ENCODE results near the gene GPC1. TPM values are rescaled to one million over a fixed set of nuclear protein-coding genes. Genes with fewer than 3 reads are reported as not detected.
"Not testable (repeated sequence)": the region's sequence is repeated elsewhere in the genome, so short reads cannot be mapped to it uniquely, and the experiment has no call there.

The GPC1 gene, protein sequence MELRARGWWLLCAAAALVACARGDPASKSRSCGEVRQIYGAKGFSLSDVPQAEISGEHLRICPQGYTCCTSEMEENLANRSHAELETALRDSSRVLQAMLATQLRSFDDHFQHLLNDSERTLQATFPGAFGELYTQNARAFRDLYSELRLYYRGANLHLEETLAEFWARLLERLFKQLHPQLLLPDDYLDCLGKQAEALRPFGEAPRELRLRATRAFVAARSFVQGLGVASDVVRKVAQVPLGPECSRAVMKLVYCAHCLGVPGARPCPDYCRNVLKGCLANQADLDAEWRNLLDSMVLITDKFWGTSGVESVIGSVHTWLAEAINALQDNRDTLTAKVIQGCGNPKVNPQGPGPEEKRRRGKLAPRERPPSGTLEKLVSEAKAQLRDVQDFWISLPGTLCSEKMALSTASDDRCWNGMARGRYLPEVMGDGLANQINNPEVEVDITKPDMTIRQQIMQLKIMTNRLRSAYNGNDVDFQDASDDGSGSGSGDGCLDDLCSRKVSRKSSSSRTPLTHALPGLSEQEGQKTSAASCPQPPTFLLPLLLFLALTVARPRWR
- polyA plus RNA-seq (2013, experiment 1 of 4) = 68.4 TPM
- polyA plus RNA-seq (2013, experiment 2 of 4) = 70.8 TPM
- 49.4 TPM for polyA plus RNA-seq (2013, experiment 3 of 4)
- polyA plus RNA-seq (2013, experiment 4 of 4) = 51.5 TPM

DNA sequence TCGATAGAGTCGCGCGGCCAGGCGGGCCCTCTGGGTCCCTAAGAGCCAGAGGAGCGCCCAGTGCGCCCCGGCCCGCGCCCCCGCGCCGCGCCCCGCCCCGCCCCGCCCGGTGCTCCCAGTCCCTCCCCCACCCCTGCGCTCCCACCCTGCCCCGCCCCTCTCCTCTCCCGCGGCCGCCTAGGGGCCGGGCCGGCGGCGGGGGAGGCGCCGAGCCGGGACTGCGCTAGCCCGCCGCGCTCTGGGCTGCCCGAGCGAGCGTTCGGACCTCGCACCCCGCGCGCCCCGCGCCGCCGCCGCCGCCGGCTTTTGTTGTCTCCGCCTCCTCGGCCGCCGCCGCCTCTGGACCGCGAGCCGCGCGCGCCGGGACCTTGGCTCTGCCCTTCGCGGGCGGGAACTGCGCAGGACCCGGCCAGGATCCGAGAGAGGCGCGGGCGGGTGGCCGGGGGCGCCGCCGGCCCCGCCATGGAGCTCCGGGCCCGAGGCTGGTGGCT is at the start of gene GPC1:
GPC1 (plus strand) TSS at position 207 of the 491 bp plus-strand sequence; CDS start at position 463, 256 bp downstream.
- Histone ChIP-seq H3K27me3 (ENCODE audit: control insufficient read depth, insufficient read depth, low read length, poor library complexity, severe bottlenecking) (peaks cover 22% of the 10 kb centered on the region), H3K27ac (ENCODE audit: insufficient read depth, low read depth, low read length, poor library complexity, severe bottlenecking) (no peak within 1 kb of the TSS), H3K9me3 (ENCODE audit: control insufficient read depth, low read length) (no peaks in the 10 kb centered on the region), H3K4me1 (ENCODE audit: control insufficient read depth, insufficient read depth, low read length) (peaks cover 11% of the 10 kb centered on the region), H3K36me3 (ENCODE audit: control insufficient read depth, insufficient read depth, low read length) (no peaks in the 10 kb centered on the region), H3K4me3 (ENCODE audit: insufficient read depth, low read depth, low read length) (peak within 1 kb of the TSS; percentile 69)
- 0 to 1% methylated on average over 75 to 77 of the region's 77 CpGs for WGBS, 2 experiments

DNA sequence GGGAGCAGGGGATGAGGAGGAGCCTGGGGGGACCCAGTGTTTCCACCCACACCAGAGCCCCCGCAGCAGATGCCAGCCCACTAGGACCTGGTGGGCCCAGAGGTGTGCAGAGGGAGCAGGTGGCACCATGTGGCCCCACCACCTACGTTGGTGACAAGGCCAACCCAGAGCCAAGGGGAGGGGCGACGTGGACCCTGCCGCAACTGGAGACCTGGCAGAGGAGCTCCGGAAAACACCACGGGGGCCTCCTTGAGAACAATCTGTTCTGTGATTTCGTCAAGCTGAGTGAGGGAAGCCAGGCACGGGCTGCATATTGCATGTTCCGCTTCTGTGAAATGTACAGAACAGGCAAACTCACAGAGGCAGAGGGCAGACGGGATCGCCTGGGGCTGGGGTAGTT is 49.1 kb upstream of the GPC1 start:
- Histone ChIP-seq H3K27ac (ENCODE audit: insufficient read depth, low read depth, low read length, poor library complexity, severe bottlenecking) (no peak overlapping the region), H3K4me3 (ENCODE audit: insufficient read depth, low read depth, low read length) (no peak overlapping the region), H3K4me1 (ENCODE audit: control insufficient read depth, insufficient read depth, low read length) (no peaks in the 10 kb centered on the region), H3K36me3 (ENCODE audit: control insufficient read depth, insufficient read depth, low read length) (no peaks in the 10 kb centered on the region), H3K27me3 (ENCODE audit: control insufficient read depth, insufficient read depth, low read length, poor library complexity, severe bottlenecking) (no peaks in the 10 kb centered on the region), H3K9me3 (ENCODE audit: control insufficient read depth, low read length) (no peaks in the 10 kb centered on the region)
- WGBS, 2 experiments = 93 to 95% methylated on average over 12 of the region's 12 CpGs

DNA sequence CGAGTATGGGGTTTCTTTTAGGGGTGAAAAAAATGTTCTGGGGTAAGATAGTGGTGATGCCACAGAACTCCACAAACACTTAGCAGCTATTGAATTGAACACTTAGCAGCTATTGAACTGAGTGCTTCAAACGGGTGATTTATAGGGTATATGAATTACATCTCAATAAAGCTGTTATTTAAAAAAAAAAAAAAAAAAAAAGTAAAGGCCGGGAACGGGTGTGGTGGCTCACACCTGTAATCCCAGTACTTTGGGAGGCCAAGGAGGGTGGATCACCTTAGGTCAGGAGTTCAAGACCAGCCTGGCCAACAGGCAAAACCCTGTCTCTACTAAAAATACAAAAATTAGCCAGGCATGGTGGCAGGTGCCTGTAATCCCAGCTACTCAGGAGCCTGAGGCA is 48.7 kb upstream of the GPC1 start:
- H3K9me3 ChIP-seq (ENCODE audit: control insufficient read depth, low read length); H3K4me3 ChIP-seq (ENCODE audit: insufficient read depth, low read depth, low read length); H3K27me3 ChIP-seq (ENCODE audit: control insufficient read depth, insufficient read depth, low read length, poor library complexity, severe bottlenecking); H3K27ac ChIP-seq (ENCODE audit: insufficient read depth, low read depth, low read length, poor library complexity, severe bottlenecking); H3K4me1 ChIP-seq (ENCODE audit: control insufficient read depth, insufficient read depth, low read length); H3K36me3 ChIP-seq (ENCODE audit: control insufficient read depth, insufficient read depth, low read length): not testable (repeated sequence)
- WGBS, 2 experiments = 98% methylated on average over 3 of the region's 4 CpGs

GRCh38 chr2:240387325-240387668 is 48.2 kb upstream of the GPC1 start:
- WGBS, 2 experiments = 93% methylated on average over 9 of the region's 9 CpGs

DNA sequence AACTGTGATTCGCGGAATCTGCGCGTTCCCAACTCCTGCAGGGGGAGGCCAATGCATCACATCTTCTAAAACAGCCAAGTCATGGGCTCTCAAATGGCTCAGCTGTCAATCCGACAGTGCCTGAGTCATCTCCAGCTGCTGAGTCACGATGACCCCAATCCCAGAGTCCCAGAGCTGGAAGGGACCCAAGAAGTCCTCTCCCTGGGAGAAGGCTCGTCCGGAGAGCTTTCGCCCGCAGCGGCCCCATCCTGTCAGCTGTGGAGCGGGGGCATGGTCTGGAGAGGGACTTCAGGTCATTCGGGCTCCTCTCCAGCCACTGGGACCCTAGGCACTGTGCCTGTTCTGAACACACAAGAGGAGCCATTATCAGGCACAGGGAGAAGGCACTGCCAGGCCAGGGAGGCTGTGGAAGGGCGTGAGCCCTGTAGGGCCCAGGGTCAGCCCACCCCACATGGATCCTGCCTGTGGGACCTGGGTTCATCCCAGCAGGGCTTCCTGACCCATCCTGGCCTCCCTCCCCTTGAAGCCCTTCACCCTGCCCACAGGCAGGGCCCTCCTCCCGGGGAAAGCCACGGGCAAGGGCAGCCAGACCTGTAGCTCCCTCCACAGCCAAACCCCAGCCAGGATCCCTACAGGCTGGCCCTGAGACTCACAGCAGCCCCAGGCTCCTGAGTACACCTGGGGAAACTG is 47.6 kb upstream of the GPC1 start:
- Histone ChIP-seq H3K27ac (ENCODE audit: insufficient read depth, low read depth, low read length, poor library complexity, severe bottlenecking) (no peak overlapping the region), H3K36me3 (ENCODE audit: control insufficient read depth, insufficient read depth, low read length) (no peaks in the 10 kb centered on the region), H3K4me1 (ENCODE audit: control insufficient read depth, insufficient read depth, low read length) (no peaks in the 10 kb centered on the region), H3K9me3 (ENCODE audit: control insufficient read depth, low read length) (no peaks in the 10 kb centered on the region), H3K27me3 (ENCODE audit: control insufficient read depth, insufficient read depth, low read length, poor library complexity, severe bottlenecking) (no peaks in the 10 kb centered on the region), H3K4me3 (ENCODE audit: insufficient read depth, low read depth, low read length) (no peak overlapping the region)
- 92 to 94% methylated on average over 16 of the region's 16 CpGs for WGBS, 2 experiments

More at GRCh38 chr2:240387325-240387668, 48.2 kb upstream of the GPC1 start:
- Histone ChIP-seq H3K36me3 (ENCODE audit: control insufficient read depth, insufficient read depth, low read length) (no peaks in the 10 kb centered on the region), H3K27ac (ENCODE audit: insufficient read depth, low read depth, low read length, poor library complexity, severe bottlenecking) (no peak overlapping the region), H3K4me1 (ENCODE audit: control insufficient read depth, insufficient read depth, low read length) (no peaks in the 10 kb centered on the region), H3K9me3 (ENCODE audit: control insufficient read depth, low read length) (no peaks in the 10 kb centered on the region), H3K27me3 (ENCODE audit: control insufficient read depth, insufficient read depth, low read length, poor library complexity, severe bottlenecking) (no peaks in the 10 kb centered on the region), H3K4me3 (ENCODE audit: insufficient read depth, low read depth, low read length) (no peak overlapping the region)

DNA sequence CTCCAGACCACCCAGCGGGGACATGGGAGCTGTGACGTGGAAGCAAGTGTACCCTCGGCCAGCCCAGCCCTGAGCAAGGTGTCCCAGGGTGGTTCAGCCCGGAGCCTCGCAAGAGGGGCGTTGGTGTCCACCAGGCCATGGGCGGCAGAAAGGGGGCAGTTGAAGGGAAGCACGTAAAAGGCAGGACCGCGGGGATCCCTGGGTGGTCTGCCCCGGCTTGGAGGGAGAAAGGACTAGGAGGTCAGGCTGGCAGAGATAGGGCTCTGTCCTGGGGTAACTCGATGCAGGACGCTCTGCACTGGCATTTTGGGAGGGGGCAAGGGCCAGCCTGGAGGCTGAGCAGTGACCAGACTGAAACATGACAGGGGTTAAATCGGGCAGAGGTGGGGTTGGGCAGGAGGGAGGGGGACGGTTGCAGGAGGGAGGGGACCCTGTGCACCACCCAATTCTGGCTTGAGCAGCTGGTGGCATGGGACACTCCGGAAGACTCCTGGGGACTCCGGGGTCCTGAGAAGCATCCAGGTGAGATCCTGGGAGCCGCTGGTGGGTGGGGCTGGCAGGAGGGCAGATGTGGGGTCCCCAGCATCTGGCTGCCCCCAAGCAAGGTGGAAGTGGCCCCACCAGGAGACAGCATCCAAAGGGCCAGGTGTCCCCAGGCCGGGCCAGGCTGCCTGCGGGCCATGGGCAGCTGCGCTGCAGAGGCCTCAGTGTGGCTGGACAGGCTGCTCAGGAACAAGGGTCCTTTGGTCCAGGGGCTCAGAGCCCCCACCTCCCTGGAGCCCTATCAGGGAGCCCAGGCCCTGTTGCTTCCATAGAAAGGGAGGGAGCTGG is 46.8 kb upstream of the GPC1 start:
- no peak overlapping the region for H3K27ac ChIP-seq (ENCODE audit: insufficient read depth, low read depth, low read length, poor library complexity, severe bottlenecking)
- no peak overlapping the region for H3K4me3 ChIP-seq (ENCODE audit: insufficient read depth, low read depth, low read length)
- no peaks in the 10 kb centered on the region for H3K4me1 ChIP-seq (ENCODE audit: control insufficient read depth, insufficient read depth, low read length)
- H3K27me3 ChIP-seq (ENCODE audit: control insufficient read depth, insufficient read depth, low read length, poor library complexity, severe bottlenecking) = no peaks in the 10 kb centered on the region
- H3K36me3 ChIP-seq (ENCODE audit: control insufficient read depth, insufficient read depth, low read length) = no peaks in the 10 kb centered on the region
- WGBS, 2 experiments = 95 to 96% methylated on average over 21 of the region's 21 CpGs
- no peaks in the 10 kb centered on the region for H3K9me3 ChIP-seq (ENCODE audit: control insufficient read depth, low read length)

GRCh38 chr2:240389302-240389805 is 46.1 kb upstream of the GPC1 start:
- H3K4me1 ChIP-seq (ENCODE audit: control insufficient read depth, insufficient read depth, low read length) = no peaks in the 10 kb centered on the region
- no peaks in the 10 kb centered on the region for H3K9me3 ChIP-seq (ENCODE audit: control insufficient read depth, low read length)
- no peaks in the 10 kb centered on the region for H3K36me3 ChIP-seq (ENCODE audit: control insufficient read depth, insufficient read depth, low read length)
- no peaks in the 10 kb centered on the region for H3K27me3 ChIP-seq (ENCODE audit: control insufficient read depth, insufficient read depth, low read length, poor library complexity, severe bottlenecking)
- H3K4me3 ChIP-seq (ENCODE audit: insufficient read depth, low read depth, low read length) = no peak overlapping the region
- H3K27ac ChIP-seq (ENCODE audit: insufficient read depth, low read depth, low read length, poor library complexity, severe bottlenecking) = no peak overlapping the region
- 78 to 79% methylated on average over 6 of the region's 6 CpGs for WGBS, 2 experiments

GRCh38 chr2:240390091-240391073 is 45.1 kb upstream of the GPC1 start:
- H3K27me3 ChIP-seq (ENCODE audit: control insufficient read depth, insufficient read depth, low read length, poor library complexity, severe bottlenecking) = no peaks in the 10 kb centered on the region
- no peaks in the 10 kb centered on the region for H3K36me3 ChIP-seq (ENCODE audit: control insufficient read depth, insufficient read depth, low read length)
- H3K9me3 ChIP-seq (ENCODE audit: control insufficient read depth, low read length) = no peaks in the 10 kb centered on the region
- 92 to 93% methylated on average over 28 of the region's 28 CpGs for WGBS, 2 experiments
- H3K4me3 ChIP-seq (ENCODE audit: insufficient read depth, low read depth, low read length) = no peak overlapping the region
- H3K27ac ChIP-seq (ENCODE audit: insufficient read depth, low read depth, low read length, poor library complexity, severe bottlenecking) = no peak overlapping the region
- H3K4me1 ChIP-seq (ENCODE audit: control insufficient read depth, insufficient read depth, low read length) = no peaks in the 10 kb centered on the region
